Astrocyte (in vitro differentiated cells and primary cell): ENCODE results near the gene MRNIP.

Source experiments
- EZH2 ChIP-seq: IDR thresholded peaks from 2 replicates; pipeline ENCODE4 v1.6.1; 2012; ENCODE audit warnings: mild to moderate bottlenecking, low read length, inconsistent platforms; ENCODE audit not compliant: insufficient read depth
- TF ChIP-seq, protein P1 (sequence below): IDR thresholded peaks from 2 replicates; pipeline ENCODE4 v1.5.1; 2011; ENCODE audit warnings: low read depth, mild to moderate bottlenecking, inconsistent platforms, low read length, moderate library complexity; ENCODE audit not compliant: insufficient read depth

DNA sequence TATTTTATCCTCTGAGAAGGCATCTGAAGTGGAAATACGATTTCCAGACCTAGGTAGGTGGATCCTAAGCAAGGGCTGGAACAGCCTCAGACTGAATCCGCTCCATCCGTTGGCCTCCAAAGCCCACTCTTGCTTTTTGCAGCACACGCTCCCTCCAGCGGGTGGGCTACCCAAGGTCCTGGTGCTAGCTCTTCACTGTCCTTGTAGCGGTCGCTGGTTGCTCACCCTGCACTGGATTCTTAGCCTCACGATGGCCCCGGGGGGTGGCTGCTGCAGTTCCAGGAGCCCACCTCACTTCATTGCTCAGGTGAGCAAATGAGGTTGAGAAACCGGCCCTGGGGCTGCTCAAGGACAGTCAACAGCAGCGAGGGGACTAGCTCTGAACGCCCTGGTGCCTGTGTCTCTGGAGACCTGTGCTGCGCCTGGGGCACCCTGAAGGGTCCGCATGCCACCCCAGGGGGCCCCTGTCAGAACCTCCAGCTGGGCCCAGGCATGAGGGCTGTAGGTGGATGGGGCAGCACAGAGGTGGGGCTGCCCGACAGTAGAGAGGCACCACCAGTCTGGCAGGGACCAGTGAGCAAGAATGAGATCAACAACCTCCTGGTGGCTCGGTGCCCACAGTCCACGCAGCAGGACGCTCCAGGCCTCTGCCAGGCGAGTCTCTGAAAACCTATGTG, 56.3 kb downstream of the MRNIP start:
- TF ChIP-seq, protein P1, sequence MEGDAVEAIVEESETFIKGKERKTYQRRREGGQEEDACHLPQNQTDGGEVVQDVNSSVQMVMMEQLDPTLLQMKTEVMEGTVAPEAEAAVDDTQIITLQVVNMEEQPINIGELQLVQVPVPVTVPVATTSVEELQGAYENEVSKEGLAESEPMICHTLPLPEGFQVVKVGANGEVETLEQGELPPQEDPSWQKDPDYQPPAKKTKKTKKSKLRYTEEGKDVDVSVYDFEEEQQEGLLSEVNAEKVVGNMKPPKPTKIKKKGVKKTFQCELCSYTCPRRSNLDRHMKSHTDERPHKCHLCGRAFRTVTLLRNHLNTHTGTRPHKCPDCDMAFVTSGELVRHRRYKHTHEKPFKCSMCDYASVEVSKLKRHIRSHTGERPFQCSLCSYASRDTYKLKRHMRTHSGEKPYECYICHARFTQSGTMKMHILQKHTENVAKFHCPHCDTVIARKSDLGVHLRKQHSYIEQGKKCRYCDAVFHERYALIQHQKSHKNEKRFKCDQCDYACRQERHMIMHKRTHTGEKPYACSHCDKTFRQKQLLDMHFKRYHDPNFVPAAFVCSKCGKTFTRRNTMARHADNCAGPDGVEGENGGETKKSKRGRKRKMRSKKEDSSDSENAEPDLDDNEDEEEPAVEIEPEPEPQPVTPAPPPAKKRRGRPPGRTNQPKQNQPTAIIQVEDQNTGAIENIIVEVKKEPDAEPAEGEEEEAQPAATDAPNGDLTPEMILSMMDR: no peak
- TF ChIP-seq EZH2: no peak
